GM06990 (cell line): ENCODE data around the gene MYO7A.
"Not testable (repeated sequence)": the region's sequence is repeated elsewhere in the genome, so short reads cannot be mapped to it uniquely, and the experiment has no call there.

Source experiments
- DNase-seq: peaks from one replicate; pipeline ENCODE4 v3.0.0-alpha.2; 2011; ENCODE audit not compliant: insufficient read length; ENCODE audit errors: extremely low read depth
- H3K27me3 ChIP-seq: replicated peaks from 2 replicates; pipeline ENCODE4 v1.6.0; 2011; ENCODE audit warnings: low read length; ENCODE audit not compliant: control insufficient read depth, insufficient read depth
- H3K36me3 ChIP-seq: 2 replicates; pipeline ENCODE4 v1.5.1; 2011; ENCODE audit warnings: low read length; ENCODE audit not compliant: control insufficient read depth, insufficient read depth
- H3K4me3 ChIP-seq: replicated peaks from 2 replicates; pipeline ENCODE4 v1.5.1; 2011; ENCODE audit warnings: low read depth, mild to moderate bottlenecking, control low read depth, low read length
- CTCF ChIP-seq: IDR thresholded peaks from 2 replicates; pipeline ENCODE4 v1.5.1; 2011; ENCODE audit warnings: low read length, control low read depth, mild to moderate bottlenecking, inconsistent platforms; ENCODE audit not compliant: insufficient read depth, poor library complexity, severe bottlenecking

The MYO7A gene

GRCh38 chr11:77095551-77096490, 32.2 kb upstream of the MYO7A start:
- no peak for DNase-seq
- no peak overlapping the region for H3K4me3 ChIP-seq
- no peaks in the 10 kb centered on the region for H3K36me3 ChIP-seq
- H3K27me3 ChIP-seq, result no peaks in the 10 kb centered on the region; the same call in 1 of the 2 replicates
- no peak for TF ChIP-seq CTCF

- Histone ChIP-seq H3K36me3 (no peaks in the 10 kb centered on the region), H3K27me3 (no peaks in the 10 kb centered on the region; the same call in 1 of the 2 replicates), H3K4me3 (no peak overlapping the region)
- no peak for TF ChIP-seq CTCF
- DNase-seq, result no peak
Observed at GRCh38 chr11:77096591-77097019, 31.4 kb upstream of the MYO7A start.

GRCh38 chr11:77097180-77097579, 30.9 kb upstream of the MYO7A start:
- DNase-seq, H3K27me3 ChIP-seq, H3K4me3 ChIP-seq, H3K36me3 ChIP-seq: not testable (repeated sequence)

GRCh38 chr11:77100166-77101042, 27.6 kb upstream of the MYO7A start:
- TF ChIP-seq CTCF, result no peak
- Histone ChIP-seq H3K36me3 (no peaks in the 10 kb centered on the region), H3K27me3 (no peaks in the 10 kb centered on the region; the same call in 1 of the 2 replicates), H3K4me3 (no peak overlapping the region)
- no peak for DNase-seq

- no peak for DNase-seq
- Histone ChIP-seq H3K4me3 (no peak overlapping the region), H3K36me3 (no peaks in the 10 kb centered on the region), H3K27me3 (no peaks in the 10 kb centered on the region; the same call in 1 of the 2 replicates)
- peak; percentile 62 for TF ChIP-seq CTCF
Observed at GRCh38 chr11:77101043-77101537, 27.0 kb upstream of the MYO7A start.
